ENCODE measurements around the gene OR2T10. TPM values are rescaled to one million over a fixed set of nuclear protein-coding genes. Genes with fewer than 3 reads are reported as not detected.
"Not testable (repeated sequence)": the region's sequence is repeated elsewhere in the genome, so short reads cannot be mapped to it uniquely, and the experiment has no call there.

The OR2T10 gene
- polyA plus RNA-seq, 1 donor, result not detected

- no peak for DNase-seq (ENCODE audit: low read depth)
These were observed 4.3 kb downstream of the OR2T10 start for GRCh38 chr1:248593226-248593625.

- DNase-seq (ENCODE audit: low read depth), result no peak
These were observed 4.8 kb downstream of the OR2T10 start for GRCh38 chr1:248592655-248593054.

- DNase-seq (ENCODE audit: low read depth), result no peak
These were observed 7.4 kb downstream of the OR2T10 start for GRCh38 chr1:248590055-248590454.

- no peak for DNase-seq (ENCODE audit: low read depth)
These were observed 8.2 kb downstream of the OR2T10 start for GRCh38 chr1:248589334-248589733.

GRCh38 chr1:248585266-248585665 is 12.2 kb downstream of the OR2T10 start:
- DNase-seq (ENCODE audit: low read depth), result no peak

- no peak for DNase-seq (ENCODE audit: low read depth)
These were observed 21.1 kb downstream of the OR2T10 start for GRCh38 chr1:248576260-248576980.

GRCh38 chr1:248574657-248575056 is 22.8 kb downstream of the OR2T10 start, which contains the start of gene OR2T34:
Gene OR2T34, minus strand, starts transcription at chr1:248574757. Its CDS starts 0 bp downstream, at chr1:248574757.
- DNase-seq (ENCODE audit: low read depth), result not testable (repeated sequence)

GRCh38 chr1:248573856-248574255 is 23.6 kb downstream of the OR2T10 start:
- not testable (repeated sequence) for DNase-seq (ENCODE audit: low read depth)

GRCh38 chr1:248572049-248572448 is 25.5 kb downstream of the OR2T10 start:
- not testable (repeated sequence) for DNase-seq (ENCODE audit: low read depth)

GRCh38 chr1:248570811-248571210 is 26.7 kb downstream of the OR2T10 start:
- not testable (repeated sequence) for DNase-seq (ENCODE audit: low read depth)

- DNase-seq (ENCODE audit: low read depth), result not testable (repeated sequence)
These were observed 28.5 kb downstream of the OR2T10 start for GRCh38 chr1:248569049-248569448.

GRCh38 chr1:248565530-248566373 is 31.7 kb downstream of the OR2T10 start:
- not testable (repeated sequence) for DNase-seq (ENCODE audit: low read depth)

- DNase-seq (ENCODE audit: low read depth), result not testable (repeated sequence)
These were observed 34.8 kb downstream of the OR2T10 start, which contains the start of gene OR2T29 for GRCh38 chr1:248562672-248563071. Gene OR2T29, minus strand, starts transcription at chr1:248562772. Its CDS starts 3,281 bp downstream, at chr1:248559491.

GRCh38 chr1:248551027-248551426 is 46.5 kb downstream of the OR2T10 start:
- DNase-seq (ENCODE audit: low read depth), result not testable (repeated sequence)

- DNase-seq (ENCODE audit: low read depth), result not testable (repeated sequence)
These were observed 50.1 kb downstream of the OR2T10 start for GRCh38 chr1:248547383-248547782.

Other genes starting within 250 kb of the OR2T10 start
- gene OR14C36, start 248.9 kb downstream of the OR2T10 start, polyA plus RNA-seq (ENCODE audit: insufficient read length), result not detected
- gene OR2T4, start 236.0 kb downstream of the OR2T10 start, polyA plus RNA-seq (ENCODE audit: insufficient read length), result not detected
- gene OR2T6, start 222.0 kb downstream of the OR2T10 start, polyA plus RNA-seq (ENCODE audit: insufficient read length), result not detected
- not detected for gene OR2T1, start 194.7 kb downstream of the OR2T10 start, polyA plus RNA-seq (ENCODE audit: insufficient read length)
- gene OR2T2, start 152.1 kb downstream of the OR2T10 start, polyA plus RNA-seq (ENCODE audit: insufficient read length), result not detected
- not detected for gene OR2T3, start 124.3 kb downstream of the OR2T10 start, polyA plus RNA-seq (ENCODE audit: insufficient read length)
- gene OR2T5, start 109.1 kb downstream of the OR2T10 start, polyA plus RNA-seq (ENCODE audit: insufficient read length), result not detected
- gene OR2G6, start 89.6 kb downstream of the OR2T10 start, polyA plus RNA-seq (ENCODE audit: insufficient read length), result not detected
- not detected for gene OR2T29, start 34.9 kb downstream of the OR2T10 start, polyA plus RNA-seq (ENCODE audit: insufficient read length)
- gene OR2T34, start 22.9 kb downstream of the OR2T10 start, polyA plus RNA-seq (ENCODE audit: insufficient read length), result not detected
- gene OR2T11, start 37.4 kb upstream of the OR2T10 start, polyA plus RNA-seq (ENCODE audit: insufficient read length), result not detected
- gene OR2T35, start 47.6 kb upstream of the OR2T10 start, polyA plus RNA-seq (ENCODE audit: insufficient read length), result not detected
- not detected for gene OR2T27, start 57.8 kb upstream of the OR2T10 start, polyA plus RNA-seq (ENCODE audit: insufficient read length)
- gene OR14I1, start 105.1 kb upstream of the OR2T10 start, polyA plus RNA-seq (ENCODE audit: insufficient read length), result not detected
- gene LYPD8, start 158.1 kb upstream of the OR2T10 start, polyA plus RNA-seq (ENCODE audit: insufficient read length), result not detected
- gene SH3BP5L, start 228.2 kb upstream of the OR2T10 start, polyA plus RNA-seq (ENCODE audit: insufficient read length), result 17.9 TPM
- gene ZNF672, start 240.5 kb upstream of the OR2T10 start, polyA plus RNA-seq (ENCODE audit: insufficient read length), result 18.4 TPM